ENCODE results near the gene CBR3. TPM values are rescaled to one million over a fixed set of nuclear protein-coding genes. Genes with fewer than 3 reads are reported as not detected.

The CBR3 gene
- total and polyA plus RNA-seq, 9 of the 15 experiments (the other 6 are each of a cell fraction or from before 2014, with no cell fraction given) = not detected

DNA sequence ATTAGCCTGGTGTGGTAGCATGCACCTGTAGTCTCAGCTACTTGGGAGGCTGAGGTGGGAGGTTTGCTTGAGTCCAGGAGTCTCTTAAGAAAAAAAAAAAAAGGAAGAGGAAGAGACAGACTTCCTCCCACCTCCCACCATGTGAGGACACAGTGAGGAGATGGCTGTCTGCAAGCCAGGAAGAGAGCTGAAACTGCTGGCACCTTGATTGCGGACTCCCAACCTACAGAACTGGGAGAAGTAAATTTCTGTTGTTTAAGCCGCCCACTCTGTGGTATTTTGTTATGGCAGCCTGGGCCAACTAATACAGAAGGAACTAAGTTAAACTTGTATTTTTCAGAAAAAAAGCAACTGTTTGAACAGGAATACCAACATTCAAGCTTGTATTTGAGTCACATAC, 43.5 kb downstream of the CBR3 start:
- peaks cover 10 to 27% of the 10 kb centered on the region in 2 experiments; a peak in 4 of 5 replicates for H3K27me3 ChIP-seq (ENCODE audit: control insufficient read depth in 2 of 2, insufficient read depth in 2 of 2, low read length in 2 of 2)
- no peak for TF ChIP-seq MXI1 (IDR thresholded peaks at IDR 0.05; ENCODE audit: low read depth, low read length)
- TF ChIP-seq, protein P1, sequence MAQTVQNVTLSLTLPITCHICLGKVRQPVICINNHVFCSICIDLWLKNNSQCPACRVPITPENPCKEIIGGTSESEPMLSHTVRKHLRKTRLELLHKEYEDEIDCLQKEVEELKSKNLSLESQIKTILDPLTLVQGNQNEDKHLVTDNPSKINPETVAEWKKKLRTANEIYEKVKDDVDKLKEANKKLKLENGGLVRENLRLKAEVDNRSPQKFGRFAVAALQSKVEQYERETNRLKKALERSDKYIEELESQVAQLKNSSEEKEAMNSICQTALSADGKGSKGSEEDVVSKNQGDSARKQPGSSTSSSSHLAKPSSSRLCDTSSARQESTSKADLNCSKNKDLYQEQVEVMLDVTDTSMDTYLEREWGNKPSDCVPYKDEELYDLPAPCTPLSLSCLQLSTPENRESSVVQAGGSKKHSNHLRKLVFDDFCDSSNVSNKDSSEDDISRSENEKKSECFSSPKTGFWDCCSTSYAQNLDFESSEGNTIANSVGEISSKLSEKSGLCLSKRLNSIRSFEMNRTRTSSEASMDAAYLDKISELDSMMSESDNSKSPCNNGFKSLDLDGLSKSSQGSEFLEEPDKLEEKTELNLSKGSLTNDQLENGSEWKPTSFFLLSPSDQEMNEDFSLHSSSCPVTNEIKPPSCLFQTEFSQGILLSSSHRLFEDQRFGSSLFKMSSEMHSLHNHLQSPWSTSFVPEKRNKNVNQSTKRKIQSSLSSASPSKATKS (CRISPR knock-in tag; IDR thresholded peaks at IDR 0.05) = no peak
- TF ChIP-seq, protein P2, sequence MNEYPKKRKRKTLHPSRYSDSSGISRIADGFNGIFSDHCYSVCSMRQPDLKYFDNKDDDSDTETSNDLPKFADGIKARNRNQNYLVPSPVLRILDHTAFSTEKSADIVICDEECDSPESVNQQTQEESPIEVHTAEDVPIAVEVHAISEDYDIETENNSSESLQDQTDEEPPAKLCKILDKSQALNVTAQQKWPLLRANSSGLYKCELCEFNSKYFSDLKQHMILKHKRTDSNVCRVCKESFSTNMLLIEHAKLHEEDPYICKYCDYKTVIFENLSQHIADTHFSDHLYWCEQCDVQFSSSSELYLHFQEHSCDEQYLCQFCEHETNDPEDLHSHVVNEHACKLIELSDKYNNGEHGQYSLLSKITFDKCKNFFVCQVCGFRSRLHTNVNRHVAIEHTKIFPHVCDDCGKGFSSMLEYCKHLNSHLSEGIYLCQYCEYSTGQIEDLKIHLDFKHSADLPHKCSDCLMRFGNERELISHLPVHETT (CRISPR knock-in tag; conservative IDR thresholded peaks at IDR 0.05 in 1 of 2, IDR thresholded peaks at IDR 0.05 in 1 of 2) = no peak
- no peak overlapping the region for H3K27ac ChIP-seq (ENCODE audit: extremely low read depth, low read depth, low read length)
- no peak overlapping the region for H3K4me2 ChIP-seq (ENCODE audit: insufficient read depth, low read length)
- POLR2A ChIA-PET = interaction anchor here (0.5 to 1.2 kb wide), 4 partner anchors 11 to 610 kb away, joined by 3 to 4 read pairs (median 4); no protein-coding TSS in a partner anchor
- no peak overlapping the region for H3K9ac ChIP-seq (ENCODE audit: insufficient read depth in 1 of 2, low read depth in 2 of 2, low read length in 2 of 2)
- no peaks in the 10 kb centered on the region for H3K9me1 ChIP-seq (ENCODE audit: control insufficient read depth, insufficient read depth, low read length)
- H3K9me3 ChIP-seq (replicated peaks; ENCODE audit: control insufficient read depth, insufficient read depth, low read depth, low read length) = 0 out of 2 replicates have a peak, but pooled peaks cover 1% of the 10 kb centered on the region
- WGBS (ENCODE audit: insufficient coverage, low coverage, missing lambda C conversion rate) = 0% methylated on average over 2 of the region's 2 CpGs
- in situ Hi-C loops (cut with MboI) (no loop called here), intact Hi-C loops (cut with micrococcal nuclease) (no loop called here)
- no peak for DNase-seq (ENCODE audit: extremely low read depth in 1 of 4, low spot score in 3 of 4)
- BruUV-seq (replicated peaks) = no TSS peak
- no peaks in the 10 kb centered on the region for H3K36me3 ChIP-seq (ENCODE audit: control insufficient read depth, insufficient read depth, low read length)
- no peak overlapping the region for H2AFZ ChIP-seq (ENCODE audit: low read depth, low read length)
- no peak overlapping the region for H3K4me3 ChIP-seq
- H3K4me1 ChIP-seq (replicated peaks in 1 of 2; ENCODE audit: control insufficient read depth in 2 of 2, insufficient read depth in 2 of 2, low read length in 2 of 2) = no peaks in the 10 kb centered on the region; a peak in 1 of 5 replicates
- CTCF ChIA-PET (ENCODE audit: low intra/inter-chr PET ratio) = no interaction called here
- no peaks in the 10 kb centered on the region for H3K79me2 ChIP-seq (ENCODE audit: control insufficient read depth, insufficient read depth, low read length)
- ATAC-seq = no peak
- no peak for FAIRE-seq
- peaks cover under 1% of the 10 kb centered on the region; the same call in 1 of the 2 replicates for H4K20me1 ChIP-seq (replicated peaks; ENCODE audit: control insufficient read depth, insufficient read depth, low read length)

All from K562 (cell line).